Measurements from ENCODE around the gene REEP1.
"Not testable (repeated sequence)": the region's sequence is repeated elsewhere in the genome, so short reads cannot be mapped to it uniquely, and the experiment has no call there.

The REEP1 gene

GRCh38 chr2:86219896-86220295, 117.5 kb downstream of the REEP1 start:
- no peak for DNase-seq

GRCh38 chr2:86218124-86218523, 119.3 kb downstream of the REEP1 start:
- DNase-seq, result no peak

GRCh38 chr2:86216575-86217555, 120.6 kb downstream of the REEP1 start:
- no peak for DNase-seq

DNA sequence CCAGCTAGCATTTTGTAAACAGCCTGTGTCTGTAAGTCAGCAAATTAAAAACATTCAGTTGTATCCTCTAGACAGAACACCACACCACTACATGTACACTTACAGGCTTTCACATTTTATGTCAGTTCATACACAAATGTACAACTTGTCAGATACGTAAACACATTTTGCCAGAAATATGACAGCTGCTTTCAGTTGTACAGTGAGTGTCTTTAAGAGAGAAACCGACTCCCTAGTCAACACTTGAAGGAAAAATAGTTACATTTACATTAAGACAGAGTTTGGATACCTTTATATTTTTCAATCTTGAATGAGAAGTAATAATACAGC, 123.0 kb downstream of the REEP1 start:
- DNase-seq, result no peak

GRCh38 chr2:86213699-86214502, 123.5 kb downstream of the REEP1 start:
- no peak for DNase-seq

DNA sequence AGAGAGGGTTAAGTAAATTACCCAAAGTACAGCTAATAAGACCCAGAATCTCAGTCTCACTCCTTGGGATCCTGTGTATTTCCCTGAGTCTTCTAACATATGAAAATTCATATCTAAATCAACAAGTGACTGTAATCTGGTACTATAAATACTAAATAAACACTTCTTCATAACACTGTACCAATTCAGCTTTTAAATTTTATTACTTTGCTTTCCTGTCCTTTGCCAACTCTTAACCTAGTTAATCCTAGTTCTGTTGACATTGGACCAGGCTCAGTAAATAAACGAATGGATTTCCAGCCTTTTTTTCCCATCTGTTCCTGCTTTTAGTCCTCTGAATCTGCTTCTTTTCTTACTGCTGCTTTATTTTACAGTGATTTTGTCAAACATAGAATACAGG, 124.4 kb downstream of the REEP1 start:
- no peak for DNase-seq

DNA sequence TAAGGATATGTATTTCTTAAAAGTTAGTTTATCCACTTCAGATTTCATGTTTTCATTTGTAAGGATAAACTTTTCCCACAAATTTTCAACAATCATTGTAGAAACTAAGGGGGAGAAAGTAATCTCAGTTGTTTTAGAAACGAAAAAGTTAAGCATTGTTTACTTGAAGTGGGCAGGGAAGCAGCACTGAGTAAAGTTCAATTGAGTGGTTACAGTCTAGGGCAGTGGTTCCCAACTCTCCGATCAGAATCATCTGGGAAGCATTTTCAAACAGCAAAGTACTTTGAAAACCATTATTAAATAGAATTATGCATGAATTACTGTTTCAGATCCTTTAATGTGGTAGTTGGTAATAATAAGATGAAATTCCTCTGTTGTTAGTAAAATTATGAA, 125.6 kb downstream of the REEP1 start:
- DNase-seq, result no peak

- DNase-seq, result no peak
These were observed 126.2 kb downstream of the REEP1 start for GRCh38 chr2:86211033-86211795.

DNA sequence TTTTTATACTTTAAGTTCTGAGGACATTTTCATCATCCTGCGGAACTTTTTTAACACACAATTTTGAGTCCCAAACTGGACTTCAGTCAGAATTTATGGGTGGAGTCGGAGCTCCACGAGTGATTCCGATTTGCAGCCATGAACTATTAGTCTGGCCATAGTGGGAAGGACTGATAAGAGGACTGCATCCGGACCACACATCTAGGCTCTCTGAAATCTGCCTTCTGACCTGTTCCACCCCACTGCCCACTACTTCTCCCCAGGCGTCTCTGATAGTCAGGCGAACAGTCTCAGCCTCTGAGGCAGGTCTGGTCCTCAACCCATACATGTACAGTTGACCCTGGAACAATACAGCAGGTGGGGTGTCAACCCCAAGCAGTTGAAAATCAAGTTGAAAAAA, 133.0 kb downstream of the REEP1 start:
- no peak for DNase-seq

- DNase-seq, result no peak
These were observed 133.8 kb downstream of the REEP1 start for GRCh38 chr2:86203614-86204013.

DNA sequence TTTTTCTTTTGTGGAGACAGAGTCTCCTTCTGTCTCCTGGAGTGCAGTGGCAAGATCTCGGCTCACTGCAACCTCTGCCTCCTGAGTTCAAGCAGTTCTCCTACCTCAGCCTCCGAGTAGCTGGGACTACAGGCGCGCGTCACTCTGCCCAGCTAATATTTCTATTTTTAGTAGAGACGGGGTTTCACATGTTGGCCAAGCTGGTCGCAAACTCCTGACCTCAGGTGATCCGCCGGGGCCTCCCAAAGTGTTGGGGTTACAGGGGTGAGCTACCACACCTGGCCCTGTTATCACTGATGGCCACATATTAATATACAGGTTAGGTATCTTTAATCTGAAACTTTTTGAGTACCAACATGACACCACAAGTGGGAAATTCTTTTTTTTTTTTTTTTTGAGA, 134.7 kb downstream of the REEP1 start:
- DNase-seq, result no peak

DNA sequence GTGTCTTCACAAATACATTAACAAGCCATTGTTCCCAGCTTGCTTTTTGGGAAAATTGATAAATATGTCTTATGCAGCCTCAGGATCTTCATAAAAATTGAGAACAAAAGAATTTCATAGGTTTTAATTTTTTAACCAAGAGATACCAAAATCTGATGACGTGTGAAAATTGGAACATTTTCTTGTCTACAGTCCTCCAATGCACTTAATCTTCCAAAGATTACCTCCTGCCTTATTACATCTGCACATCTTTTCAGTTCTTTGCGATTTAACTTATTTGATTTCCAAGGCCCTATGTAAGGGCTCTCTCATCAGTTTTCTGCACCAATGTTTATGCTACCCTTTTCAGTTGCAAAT, 135.1 kb downstream of the REEP1 start:
- DNase-seq, result no peak

GRCh38 chr2:86201671-86202335, 135.6 kb downstream of the REEP1 start:
- no peak for DNase-seq

DNA sequence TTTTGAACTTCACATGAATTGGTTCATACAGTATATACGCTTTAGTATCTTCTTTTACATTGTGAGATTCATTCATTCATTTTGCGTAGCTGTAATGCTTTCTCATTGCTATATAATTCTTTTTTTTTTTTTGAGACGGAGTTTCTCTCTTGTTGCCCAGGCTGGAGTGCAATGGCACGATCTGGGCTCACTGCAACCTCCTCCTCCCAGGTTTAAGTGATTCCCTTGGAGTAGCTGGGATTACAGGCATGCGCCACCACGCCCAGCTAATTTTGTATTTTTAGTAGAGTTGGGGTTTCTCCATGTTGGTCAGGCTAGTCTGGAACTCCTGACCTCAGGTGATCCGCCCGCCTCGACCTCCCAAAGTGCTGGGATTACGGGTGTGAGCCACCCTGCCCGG, 136.9 kb downstream of the REEP1 start:
- DNase-seq, result not testable (repeated sequence)

GRCh38 chr2:86199834-86200177, 137.6 kb downstream of the REEP1 start:
- DNase-seq, result no peak

- DNase-seq, result no peak
These were observed 141.5 kb downstream of the REEP1 start for GRCh38 chr2:86195808-86196387.

- DNase-seq, result peak; percentile 92
These were observed 142.2 kb downstream of the REEP1 start, which contains the start of gene IMMT for GRCh38 chr2:86195055-86195807. Gene IMMT (minus strand): TSS chr2:86195462. CDS start chr2:86195382, 80 bp downstream.

- DNase-seq, result no peak
These were observed 142.7 kb downstream of the REEP1 start for GRCh38 chr2:86194751-86195054.

- no peak for DNase-seq
These were observed 143.4 kb downstream of the REEP1 start for GRCh38 chr2:86193901-86194567.

DNA sequence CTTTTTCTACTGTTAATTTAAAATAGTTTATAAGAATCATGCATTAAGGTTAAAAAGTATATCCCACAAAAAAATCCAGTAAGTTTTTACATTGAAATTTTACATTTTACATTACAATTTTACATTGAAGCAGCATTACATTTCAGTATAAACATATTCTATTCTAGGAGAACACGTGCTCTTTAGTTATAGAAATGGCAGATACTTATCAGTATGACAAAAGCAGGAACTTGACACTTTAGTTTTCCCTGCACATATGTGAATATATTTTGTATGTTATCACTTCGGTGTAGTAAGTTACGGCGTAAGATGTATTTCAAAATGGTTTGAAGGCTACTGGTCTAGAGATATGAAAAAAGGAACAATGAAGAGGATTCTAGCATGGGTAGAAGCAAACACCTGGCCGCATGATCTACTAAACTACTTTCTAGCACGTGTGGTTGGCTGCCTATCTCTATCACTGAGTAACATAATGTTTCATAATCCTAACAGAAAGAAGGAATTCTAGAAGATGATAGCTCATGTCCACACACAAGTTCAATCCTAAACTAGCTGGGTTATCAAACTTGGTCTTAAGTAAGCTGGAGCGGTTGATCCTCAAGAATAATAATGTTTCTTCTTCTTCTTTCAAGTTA, 147.5 kb downstream of the REEP1 start:
- no peak for DNase-seq

- peak; percentile 9 for DNase-seq
These were observed 151.0 kb downstream of the REEP1 start for GRCh38 chr2:86186431-86186830.
